Nephron (organoid): ENCODE measurements around the gene PDLIM5.

Source experiments
- H3K27ac Mint-ChIP-seq, 3 experiments: 2 replicates each; pipeline ENCODE4 v1.8.0; 2020; ENCODE audit warnings: mixed read lengths in 3 of 3, mild to moderate bottlenecking in 2 of 3, moderate library complexity in 1 of 3
- H3K27me3 Mint-ChIP-seq: 2 replicates; pipeline ENCODE4 v1.8.0; 2021; ENCODE audit warnings: low read depth, mild to moderate bottlenecking, moderate library complexity, mixed read lengths
- H3K36me3 Mint-ChIP-seq: 2 replicates; pipeline ENCODE4 v1.8.0; 2020; ENCODE audit warnings: low read depth, mixed read lengths
- H3K4me1 Mint-ChIP-seq: 2 replicates; pipeline ENCODE4 v1.8.0; 2020; ENCODE audit warnings: mixed read lengths
- H3K4me3 Mint-ChIP-seq, 3 experiments: 2 replicates each; pipeline ENCODE4 v1.8.0; 2020; ENCODE audit warnings: mild to moderate bottlenecking in 3 of 3, mixed read lengths in 3 of 3, moderate library complexity in 2 of 3
- H3K9me3 Mint-ChIP-seq: 2 replicates; pipeline ENCODE4 v1.8.0; 2020; ENCODE audit warnings: mixed read lengths
- TF ChIP-seq, protein P1 (sequence below), 3 experiments: fragments of 200-600 bp; sonication (generic); IDR thresholded peaks; one replicate each; pipeline ENCODE4 v1.5.0; 2021; ENCODE audit warnings: antibody characterized with exemption in 3 of 3; ENCODE audit not compliant: unreplicated experiment in 3 of 3

Gene PDLIM5

GRCh38 chr4:94605241-94605805 lies 153.6 kb downstream of the PDLIM5 start:
- Mint-ChIP-seq H3K27me3 (no peaks in the 10 kb centered on the region), H3K27ac (no peak overlapping the region), H3K36me3 (no peaks in the 10 kb centered on the region), H3K4me1 (peaks cover 12% of the 10 kb centered on the region), H3K4me3 (no peak overlapping the region), H3K9me3 (no peaks in the 10 kb centered on the region)
- TF ChIP-seq, protein P1, sequence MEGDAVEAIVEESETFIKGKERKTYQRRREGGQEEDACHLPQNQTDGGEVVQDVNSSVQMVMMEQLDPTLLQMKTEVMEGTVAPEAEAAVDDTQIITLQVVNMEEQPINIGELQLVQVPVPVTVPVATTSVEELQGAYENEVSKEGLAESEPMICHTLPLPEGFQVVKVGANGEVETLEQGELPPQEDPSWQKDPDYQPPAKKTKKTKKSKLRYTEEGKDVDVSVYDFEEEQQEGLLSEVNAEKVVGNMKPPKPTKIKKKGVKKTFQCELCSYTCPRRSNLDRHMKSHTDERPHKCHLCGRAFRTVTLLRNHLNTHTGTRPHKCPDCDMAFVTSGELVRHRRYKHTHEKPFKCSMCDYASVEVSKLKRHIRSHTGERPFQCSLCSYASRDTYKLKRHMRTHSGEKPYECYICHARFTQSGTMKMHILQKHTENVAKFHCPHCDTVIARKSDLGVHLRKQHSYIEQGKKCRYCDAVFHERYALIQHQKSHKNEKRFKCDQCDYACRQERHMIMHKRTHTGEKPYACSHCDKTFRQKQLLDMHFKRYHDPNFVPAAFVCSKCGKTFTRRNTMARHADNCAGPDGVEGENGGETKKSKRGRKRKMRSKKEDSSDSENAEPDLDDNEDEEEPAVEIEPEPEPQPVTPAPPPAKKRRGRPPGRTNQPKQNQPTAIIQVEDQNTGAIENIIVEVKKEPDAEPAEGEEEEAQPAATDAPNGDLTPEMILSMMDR (IDR thresholded peaks at IDR 0.05; ENCODE audit: unreplicated experiment in 3 of 3), result no peak

DNA sequence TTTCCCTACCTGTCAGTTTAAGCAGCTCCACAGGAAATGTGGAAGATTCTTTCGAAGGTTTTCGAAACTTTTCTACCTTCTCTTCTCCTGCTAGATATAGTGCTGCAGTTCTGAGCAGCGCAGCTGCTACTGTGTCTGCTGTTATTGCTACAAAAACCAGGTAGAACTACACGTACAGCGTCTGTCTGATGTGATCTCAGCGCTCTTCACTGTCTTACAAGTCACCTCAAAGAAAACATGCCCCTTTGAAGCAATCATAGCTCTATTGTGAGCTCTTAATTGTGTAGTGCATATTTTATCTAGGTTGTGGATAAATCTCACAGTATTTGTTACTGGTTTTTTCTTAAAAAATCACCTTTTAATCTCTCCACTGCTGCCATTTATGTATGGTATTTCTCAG lies 158.4 kb downstream of the PDLIM5 start:
- no peak overlapping the region for H3K4me3 Mint-ChIP-seq
- peaks cover under 1% of the 10 kb centered on the region for H3K4me1 Mint-ChIP-seq
- no peaks in the 10 kb centered on the region for H3K9me3 Mint-ChIP-seq
- H3K36me3 Mint-ChIP-seq, result no peaks in the 10 kb centered on the region
- H3K27me3 Mint-ChIP-seq, result peaks cover 3% of the 10 kb centered on the region
- TF ChIP-seq, protein P1 (IDR thresholded peaks at IDR 0.05; ENCODE audit: unreplicated experiment in 3 of 3), result no peak
- no peak overlapping the region for H3K27ac Mint-ChIP-seq

- Mint-ChIP-seq H3K9me3 (no peaks in the 10 kb centered on the region), H3K36me3 (peaks cover 7% of the 10 kb centered on the region), H3K4me3 (no peak overlapping the region), H3K27me3 (peaks cover 6% of the 10 kb centered on the region), H3K4me1 (no peaks in the 10 kb centered on the region), H3K27ac (no peak overlapping the region)
- TF ChIP-seq, protein P1 (IDR thresholded peaks at IDR 0.05; ENCODE audit: unreplicated experiment in 3 of 3), result no peak
These were observed 161.5 kb downstream of the PDLIM5 start for GRCh38 chr4:94613248-94613647.

DNA sequence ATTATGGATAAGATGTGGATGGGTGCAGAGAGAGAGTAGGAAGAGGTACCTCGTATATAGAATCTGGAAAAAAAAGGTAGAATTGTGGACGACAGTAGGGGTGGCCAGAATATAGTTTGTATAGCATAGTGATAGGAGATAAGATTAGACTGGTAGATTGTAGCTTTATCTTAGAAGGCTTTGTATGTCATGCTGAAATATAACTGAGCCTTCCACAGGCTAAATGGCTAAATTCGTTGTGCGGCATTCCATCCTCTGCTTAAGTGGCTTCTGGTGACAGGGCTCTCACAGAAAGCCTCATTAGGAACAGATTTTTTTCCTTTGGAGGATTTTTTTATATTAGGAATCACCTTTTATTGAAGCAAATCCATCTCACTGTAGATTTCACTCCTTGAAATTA lies 163.7 kb downstream of the PDLIM5 start:
- Mint-ChIP-seq H3K9me3 (no peaks in the 10 kb centered on the region), H3K4me3 (no peak overlapping the region), H3K36me3 (peaks cover 22% of the 10 kb centered on the region), H3K27ac (no peak overlapping the region), H3K4me1 (no peaks in the 10 kb centered on the region), H3K27me3 (peaks cover 6% of the 10 kb centered on the region)
- TF ChIP-seq, protein P1 (IDR thresholded peaks at IDR 0.05; ENCODE audit: unreplicated experiment in 3 of 3), result no peak

- Mint-ChIP-seq H3K9me3 (no peaks in the 10 kb centered on the region), H3K4me3 (no peak overlapping the region), H3K4me1 (no peaks in the 10 kb centered on the region), H3K27ac (peak overlapping the region in 1 of 3 experiments; percentile 9), H3K27me3 (peaks cover 3% of the 10 kb centered on the region), H3K36me3 (peaks cover 30% of the 10 kb centered on the region)
- TF ChIP-seq, protein P1 (IDR thresholded peaks at IDR 0.05; ENCODE audit: unreplicated experiment in 3 of 3), result peak; percentile 86 to 91 (median 87)
These were observed 169.8 kb downstream of the PDLIM5 start for GRCh38 chr4:94621491-94622080.
